GM10266 (cell line): ENCODE data around the gene ARVCF.
"Not testable (repeated sequence)": the region's sequence is repeated elsewhere in the genome, so short reads cannot be mapped to it uniquely, and the experiment has no call there.

Experiments
- DNase-seq: peaks from one replicate; pipeline ENCODE4 v3.0.0; 2012; ENCODE audit errors: extremely low spot score
- TF ChIP-seq, protein P1 (sequence below): IDR thresholded peaks from 2 replicates; pipeline ENCODE4 v1.5.1; 2012; ENCODE audit warnings: mild to moderate bottlenecking, low read depth; ENCODE audit not compliant: control insufficient read depth, insufficient read depth; ENCODE audit errors: missing control alignments

Gene ARVCF

DNA sequence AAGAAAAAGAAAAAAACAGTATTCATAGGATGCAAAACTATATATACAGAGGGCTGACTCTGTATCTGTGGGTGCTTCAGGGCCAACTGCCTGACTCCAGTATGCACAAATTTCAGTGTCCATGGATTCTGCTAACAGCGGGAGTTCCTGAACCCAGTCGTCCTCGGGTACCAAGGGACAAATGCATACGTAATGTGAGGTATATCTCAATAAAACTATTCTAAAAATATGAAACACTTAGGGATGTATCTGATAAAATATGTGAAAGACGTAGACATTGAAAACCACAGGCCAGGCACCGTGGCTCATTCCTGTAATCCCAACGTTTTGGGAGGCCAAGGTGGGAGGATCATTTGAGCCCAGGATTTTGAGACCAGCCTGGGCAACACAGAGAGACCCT, 88.9 kb downstream of the ARVCF start:
- DNase-seq, result no peak
- TF ChIP-seq, protein P1, sequence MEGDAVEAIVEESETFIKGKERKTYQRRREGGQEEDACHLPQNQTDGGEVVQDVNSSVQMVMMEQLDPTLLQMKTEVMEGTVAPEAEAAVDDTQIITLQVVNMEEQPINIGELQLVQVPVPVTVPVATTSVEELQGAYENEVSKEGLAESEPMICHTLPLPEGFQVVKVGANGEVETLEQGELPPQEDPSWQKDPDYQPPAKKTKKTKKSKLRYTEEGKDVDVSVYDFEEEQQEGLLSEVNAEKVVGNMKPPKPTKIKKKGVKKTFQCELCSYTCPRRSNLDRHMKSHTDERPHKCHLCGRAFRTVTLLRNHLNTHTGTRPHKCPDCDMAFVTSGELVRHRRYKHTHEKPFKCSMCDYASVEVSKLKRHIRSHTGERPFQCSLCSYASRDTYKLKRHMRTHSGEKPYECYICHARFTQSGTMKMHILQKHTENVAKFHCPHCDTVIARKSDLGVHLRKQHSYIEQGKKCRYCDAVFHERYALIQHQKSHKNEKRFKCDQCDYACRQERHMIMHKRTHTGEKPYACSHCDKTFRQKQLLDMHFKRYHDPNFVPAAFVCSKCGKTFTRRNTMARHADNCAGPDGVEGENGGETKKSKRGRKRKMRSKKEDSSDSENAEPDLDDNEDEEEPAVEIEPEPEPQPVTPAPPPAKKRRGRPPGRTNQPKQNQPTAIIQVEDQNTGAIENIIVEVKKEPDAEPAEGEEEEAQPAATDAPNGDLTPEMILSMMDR, result no peak

GRCh38 chr22:19926028-19926427, 90.6 kb downstream of the ARVCF start:
- not testable (repeated sequence) for DNase-seq

GRCh38 chr22:19923914-19924513, 92.6 kb downstream of the ARVCF start:
- TF ChIP-seq, protein P1, result no peak
- no peak for DNase-seq

DNA sequence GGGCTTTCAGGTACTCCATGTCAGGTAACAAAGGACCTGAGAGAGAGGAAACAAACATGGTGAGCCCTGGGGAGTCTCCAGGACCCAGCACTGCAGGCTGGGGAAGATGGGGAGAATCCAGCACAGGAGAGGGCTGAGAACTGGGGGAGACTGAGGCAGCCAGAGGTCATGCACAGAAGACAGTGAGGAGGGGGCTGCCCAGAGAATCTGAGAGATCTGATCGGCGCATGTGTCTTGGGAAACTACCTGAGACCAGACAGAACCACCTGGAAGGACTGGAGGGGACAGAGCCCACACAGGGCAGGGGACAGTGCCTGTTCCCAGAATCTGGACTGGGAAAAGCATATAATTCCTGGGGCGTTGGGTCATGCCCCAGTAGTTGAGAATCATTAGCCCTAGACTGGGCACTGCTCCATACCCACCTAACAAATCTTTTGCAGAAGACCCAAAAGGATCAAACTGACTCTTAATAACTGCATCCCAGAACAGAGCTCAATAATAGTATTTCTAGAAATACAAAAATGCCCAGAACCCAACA, 95.0 kb downstream of the ARVCF start:
- TF ChIP-seq, protein P1, result no peak
- no peak for DNase-seq
